Fibroblast of lung (primary cell): ENCODE measurements around the gene SMC2. TPM values are rescaled to one million over a fixed set of nuclear protein-coding genes. Genes with fewer than 3 reads are reported as not detected.

Experiments
- DNase-seq, 2 donors: peaks; one replicate each; pipeline versions ENCODE4 v3.0.0 to v3.0.0-alpha.2; 2010; ENCODE audit warnings: low read depth in 2 of 2
- H2AFZ ChIP-seq: 2 replicates; pipeline ENCODE4 v1.5.1; 2012; ENCODE audit warnings: low read length, control low read depth, inconsistent platforms
- H3K27ac ChIP-seq: 2 replicates; pipeline ENCODE4 v1.5.1; 2011; ENCODE audit warnings: low read length, control low read depth; ENCODE audit not compliant: insufficient read depth
- H3K27me3 ChIP-seq: 2 replicates; pipeline ENCODE4 v1.5.1; 2011; ENCODE audit warnings: mild to moderate bottlenecking, low read length; ENCODE audit not compliant: control insufficient read depth, insufficient read depth
- H3K36me3 ChIP-seq: 2 replicates; pipeline ENCODE4 v1.5.1; 2011; ENCODE audit warnings: low read length; ENCODE audit not compliant: control insufficient read depth, insufficient read depth
- H3K4me1 ChIP-seq: 2 replicates; pipeline ENCODE4 v1.5.1; 2011; ENCODE audit warnings: low read length; ENCODE audit not compliant: control insufficient read depth, insufficient read depth; ENCODE audit errors: extremely low read depth
- H3K4me2 ChIP-seq: 2 replicates; pipeline ENCODE4 v1.5.1; 2011; ENCODE audit warnings: low read length, control low read depth; ENCODE audit not compliant: insufficient read depth; ENCODE audit errors: extremely low read depth
- H3K4me3 ChIP-seq, 4 experiments: fragments of 200-600 bp in 1 of 4; sonication (generic) in 1 of 4; replicated peaks in 1 of 4; 2 replicates each; pipeline ENCODE4 v1.5.1; 2011 to 2016; ENCODE audit warnings: low read length in 4 of 4, low read depth in 3 of 4, mild to moderate bottlenecking in 3 of 4, control low read depth in 2 of 4, inconsistent platforms in 1 of 4, mixed read lengths in 1 of 4; ENCODE audit not compliant: insufficient read depth in 1 of 4; ENCODE audit errors: control extremely low read depth in 1 of 4
- H3K79me2 ChIP-seq: 2 replicates; pipeline ENCODE4 v1.5.1; 2012; ENCODE audit warnings: mild to moderate bottlenecking, low read length, inconsistent platforms; ENCODE audit not compliant: control insufficient read depth, insufficient read depth
- H3K9ac ChIP-seq: 2 replicates; pipeline ENCODE4 v1.5.1; 2011; ENCODE audit warnings: mild to moderate bottlenecking, low read length, control low read depth; ENCODE audit not compliant: insufficient read depth
- H3K9me3 ChIP-seq: 2 replicates; pipeline ENCODE4 v1.5.1; 2012; ENCODE audit warnings: low read depth, low read length; ENCODE audit not compliant: control insufficient read depth, insufficient read depth
- H4K20me1 ChIP-seq: 2 replicates; pipeline ENCODE4 v1.5.1; 2011; ENCODE audit warnings: low read length; ENCODE audit not compliant: control insufficient read depth, insufficient read depth; ENCODE audit errors: extremely low read depth
- CTCF ChIP-seq, 2 donors: IDR thresholded peaks in 1 of 2; conservative IDR thresholded peaks in 1 of 2; 1 replicate in 1 of 2; 2 replicates in 1 of 2; pipeline ENCODE4 v1.5.1; 2011 to 2012; ENCODE audit warnings: low read length in 2 of 2, control low read depth in 1 of 2, inconsistent platforms in 1 of 2, low read depth in 1 of 2, mild to moderate bottlenecking in 1 of 2
- EZH2 ChIP-seq: IDR thresholded peaks from 2 replicates; pipeline ENCODE4 v1.5.1; 2012; ENCODE audit warnings: low read length, control low read depth, mild to moderate bottlenecking; ENCODE audit errors: missing control alignments
- polyA plus RNA-seq, 2 donors: library from polyadenylated mRNA; depleted of rRNA in 1 of 2; stranded (reverse) in 1 of 2; unstranded in 1 of 2; fragments of >200 nt; gene quantifications; 2 replicates each; pipeline ENCODE4 v1.2.1, GENCODE V29; 2011 to 2012; ENCODE audit warnings: missing spikeins in 1 of 2
- total RNA-seq: library from RNA; depleted of rRNA; stranded (reverse); fragments of >200 nt; gene quantifications from 2 replicates; pipeline ENCODE4 v1.2.1, GENCODE V29; 2014

SMC2 gene
- total and polyA plus RNA-seq, 2 donors (not counting 1 experiment from before 2014, with no cell fraction given) = 8.9 to 12.6 TPM

GRCh38 chr9:104074876-104075275 is 19.2 kb upstream of the SMC2 start:
- no peak overlapping the region for H3K4me3 ChIP-seq

GRCh38 chr9:104075801-104076753 is 18.0 kb upstream of the SMC2 start:
- H3K36me3 ChIP-seq = no peaks in the 10 kb centered on the region
- H3K4me3 ChIP-seq = no peak overlapping the region
- peak overlapping the region; percentile 50 for H3K27ac ChIP-seq
- DNase-seq = peak; percentile 69 to 83
- H2AFZ ChIP-seq = no peak overlapping the region
- H3K4me1 ChIP-seq = peaks cover 11% of the 10 kb centered on the region
- TF ChIP-seq EZH2 = no peak
- TF ChIP-seq CTCF (conservative IDR thresholded peaks at IDR 0.05 in 1 of 2, IDR thresholded peaks at IDR 0.05 in 1 of 2; ENCODE audit: low read depth in 1 of 2, low read length in 2 of 2) = peak in 1 of 2 donors; percentile 14
- H3K4me2 ChIP-seq = peak overlapping the region; percentile 70
- H4K20me1 ChIP-seq = no peaks in the 10 kb centered on the region
- H3K79me2 ChIP-seq = no peaks in the 10 kb centered on the region
- no peak overlapping the region for H3K9ac ChIP-seq
- no peaks in the 10 kb centered on the region for H3K27me3 ChIP-seq
- no peaks in the 10 kb centered on the region for H3K9me3 ChIP-seq

More at GRCh38 chr9:104074876-104075275, 19.2 kb upstream of the SMC2 start:
- Histone ChIP-seq H3K36me3 (no peaks in the 10 kb centered on the region), H3K27ac (no peak overlapping the region), H3K27me3 (no peaks in the 10 kb centered on the region), H3K9me3 (no peaks in the 10 kb centered on the region), H3K4me1 (peaks cover 11% of the 10 kb centered on the region), H3K4me2 (no peak overlapping the region), H2AFZ (no peak overlapping the region), H3K79me2 (no peaks in the 10 kb centered on the region), H3K9ac (no peak overlapping the region), H4K20me1 (no peaks in the 10 kb centered on the region)
- TF ChIP-seq EZH2 (no peak), CTCF (conservative IDR thresholded peaks at IDR 0.05 in 1 of 2, IDR thresholded peaks at IDR 0.05 in 1 of 2; ENCODE audit: low read depth in 1 of 2, low read length in 2 of 2) (no peak)
- DNase-seq = peak; percentile 76 to 87

- Histone ChIP-seq H3K27ac (no peak overlapping the region), H3K9ac (no peak overlapping the region), H3K4me1 (peaks cover 11% of the 10 kb centered on the region), H3K4me3 (no peak overlapping the region), H3K27me3 (no peaks in the 10 kb centered on the region), H2AFZ (no peak overlapping the region), H3K79me2 (no peaks in the 10 kb centered on the region), H3K9me3 (no peaks in the 10 kb centered on the region), H4K20me1 (no peaks in the 10 kb centered on the region), H3K36me3 (no peaks in the 10 kb centered on the region), H3K4me2 (no peak overlapping the region)
- TF ChIP-seq EZH2 (no peak), CTCF (conservative IDR thresholded peaks at IDR 0.05 in 1 of 2, IDR thresholded peaks at IDR 0.05 in 1 of 2; ENCODE audit: low read depth in 1 of 2, low read length in 2 of 2) (no peak)
- DNase-seq = no peak
Measured at GRCh38 chr9:104078596-104078995, 15.5 kb upstream of the SMC2 start.
